HCT116 (cell line): Measurements from ENCODE around the gene IL15.

Experiments
- JUND ChIP-seq: IDR thresholded peaks from 2 replicates; pipeline ENCODE4 v1.6.1; 2012
- POLR2A ChIP-seq: IDR thresholded peaks from 2 replicates; pipeline ENCODE4 v1.7.0; 2011; ENCODE audit warnings: borderline replicate concordance; ENCODE audit not compliant: insufficient read depth, insufficient read length; ENCODE audit errors: extremely low read depth

DNA sequence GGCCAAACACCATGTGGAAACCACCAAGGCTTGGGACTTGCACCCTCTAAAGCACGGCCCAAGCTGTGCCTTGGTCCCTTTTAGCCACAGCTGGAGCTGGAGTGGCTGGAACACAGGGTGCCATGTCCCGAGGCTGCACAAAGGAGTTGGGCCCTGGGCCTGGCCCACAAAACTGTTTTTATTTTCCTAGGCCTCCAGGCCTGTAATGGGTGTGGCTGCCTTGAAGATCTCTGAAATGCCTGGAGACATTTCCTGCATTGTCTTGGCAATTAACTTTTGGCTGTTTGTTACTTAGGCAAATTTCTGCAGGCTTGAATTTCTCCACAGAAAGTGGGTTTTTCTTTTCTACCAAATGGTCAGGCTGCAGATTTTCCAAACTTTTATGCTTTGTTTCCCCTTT lies 55.7 kb downstream of the IL15 start:
- TF ChIP-seq JUND: no peak
- no peak for TF ChIP-seq POLR2A
